Activated CD8-positive, alpha-beta memory T cell treated with anti-CD3 and anti-CD28 coated beads, Interleukin-2, amount 50 U/mL, for 24 hours (primary cell): Measurements from ENCODE around the gene SP110.

Experiments
- DNase-seq: peaks from one replicate; pipeline ENCODE4 v3.0.0-alpha.2; 2020; ENCODE audit errors: extremely low read depth

The SP110 gene

GRCh38 chr2:230170532-230170931, 49.3 kb downstream of the SP110 start:
- DNase-seq, result no peak

- no peak for DNase-seq
These were observed 53.1 kb downstream of the SP110 start for GRCh38 chr2:230166557-230167170.

GRCh38 chr2:230164139-230164538, 55.6 kb downstream of the SP110 start:
- no peak for DNase-seq

GRCh38 chr2:230162981-230163380, 56.8 kb downstream of the SP110 start:
- DNase-seq, result no peak

GRCh38 chr2:230161184-230161583, 58.6 kb downstream of the SP110 start:
- DNase-seq, result no peak

- no peak for DNase-seq
These were observed 59.6 kb downstream of the SP110 start for GRCh38 chr2:230160112-230160660.

GRCh38 chr2:230158468-230158867, 61.3 kb downstream of the SP110 start:
- no peak for DNase-seq

GRCh38 chr2:230156782-230157699, 62.7 kb downstream of the SP110 start:
- DNase-seq, result no peak

- DNase-seq, result no peak
These were observed 64.4 kb downstream of the SP110 start for GRCh38 chr2:230155359-230155758.

- DNase-seq, result no peak
These were observed 66.3 kb downstream of the SP110 start for GRCh38 chr2:230153390-230153976.

- DNase-seq, result no peak
These were observed 67.5 kb downstream of the SP110 start for GRCh38 chr2:230152334-230152733.

GRCh38 chr2:230144355-230144754, 75.4 kb downstream of the SP110 start:
- DNase-seq, result no peak

- DNase-seq, result no peak
These were observed 79.1 kb downstream of the SP110 start for GRCh38 chr2:230140667-230141066.

GRCh38 chr2:230137902-230138539, 81.8 kb downstream of the SP110 start:
- no peak for DNase-seq

- no peak for DNase-seq
These were observed 84.7 kb downstream of the SP110 start for GRCh38 chr2:230135130-230135525.

GRCh38 chr2:230134496-230135129, 85.2 kb downstream of the SP110 start:
- DNase-seq, result no peak

- DNase-seq, result no peak
These were observed 88.4 kb downstream of the SP110 start for GRCh38 chr2:230131366-230131765.

- DNase-seq, result no peak
These were observed 89.0 kb downstream of the SP110 start for GRCh38 chr2:230130668-230131364.

GRCh38 chr2:230129343-230129742, 90.4 kb downstream of the SP110 start:
- no peak for DNase-seq

GRCh38 chr2:230128623-230129342, 91.0 kb downstream of the SP110 start:
- DNase-seq, result no peak
